SIG-M5 (cell line): ENCODE results near the gene ACTN2.

ENCODE experiments used
- DNase-seq: peaks from one replicate; lab custom pipeline; 2025; lab: John Stamatoyannopoulos, UW

ACTN2 gene

GRCh38 chr1:236742421-236743160, 56.3 kb downstream of the ACTN2 start:
- DNase-seq: no peak

GRCh38 chr1:236744533-236744932, 58.2 kb downstream of the ACTN2 start:
- no peak for DNase-seq

GRCh38 chr1:236746785-236747184, 60.5 kb downstream of the ACTN2 start:
- DNase-seq: no peak

- no peak for DNase-seq
Observed at GRCh38 chr1:236747311-236747985, 61.1 kb downstream of the ACTN2 start.

- DNase-seq: no peak
Observed at GRCh38 chr1:236748268-236748870, 62.1 kb downstream of the ACTN2 start.

GRCh38 chr1:236750928-236751327, 64.6 kb downstream of the ACTN2 start:
- DNase-seq: no peak

GRCh38 chr1:236751385-236751784, 65.1 kb downstream of the ACTN2 start:
- DNase-seq: no peak

GRCh38 chr1:236751935-236752334, 65.6 kb downstream of the ACTN2 start:
- no peak for DNase-seq

- no peak for DNase-seq
Observed at GRCh38 chr1:236753516-236753915, 67.2 kb downstream of the ACTN2 start.

- no peak for DNase-seq
Observed at GRCh38 chr1:236753964-236754363, 67.7 kb downstream of the ACTN2 start.

- no peak for DNase-seq
Observed at GRCh38 chr1:236754525-236755210, 68.4 kb downstream of the ACTN2 start.

GRCh38 chr1:236757640-236758039, 71.3 kb downstream of the ACTN2 start:
- no peak for DNase-seq

- DNase-seq: no peak
Observed at GRCh38 chr1:236759252-236759859, 73.1 kb downstream of the ACTN2 start.

- no peak for DNase-seq
Observed at GRCh38 chr1:236760480-236760879, 74.2 kb downstream of the ACTN2 start.

GRCh38 chr1:236760986-236761385, 74.7 kb downstream of the ACTN2 start:
- no peak for DNase-seq

GRCh38 chr1:236761397-236762132, 75.3 kb downstream of the ACTN2 start:
- DNase-seq: no peak

GRCh38 chr1:236762410-236762809, 76.1 kb downstream of the ACTN2 start:
- no peak for DNase-seq

GRCh38 chr1:236765831-236766230, 79.5 kb downstream of the ACTN2 start:
- no peak for DNase-seq

GRCh38 chr1:236766506-236766905, 80.2 kb downstream of the ACTN2 start:
- DNase-seq: no peak

- DNase-seq: no peak
Observed at GRCh38 chr1:236767276-236767675, 81.0 kb downstream of the ACTN2 start.

- DNase-seq: no peak
Observed at GRCh38 chr1:236768601-236769000, 82.3 kb downstream of the ACTN2 start.

- DNase-seq: no peak
Observed at GRCh38 chr1:236773919-236774318, 87.6 kb downstream of the ACTN2 start.
